Measurements from ENCODE around the gene TEPSIN. TPM values are rescaled to one million over a fixed set of nuclear protein-coding genes. Genes with fewer than 3 reads are reported as not detected.

The TEPSIN gene
- total and polyA plus RNA-seq, 12 donors = 3.1 to 144 (median 40.6) TPM

DNA sequence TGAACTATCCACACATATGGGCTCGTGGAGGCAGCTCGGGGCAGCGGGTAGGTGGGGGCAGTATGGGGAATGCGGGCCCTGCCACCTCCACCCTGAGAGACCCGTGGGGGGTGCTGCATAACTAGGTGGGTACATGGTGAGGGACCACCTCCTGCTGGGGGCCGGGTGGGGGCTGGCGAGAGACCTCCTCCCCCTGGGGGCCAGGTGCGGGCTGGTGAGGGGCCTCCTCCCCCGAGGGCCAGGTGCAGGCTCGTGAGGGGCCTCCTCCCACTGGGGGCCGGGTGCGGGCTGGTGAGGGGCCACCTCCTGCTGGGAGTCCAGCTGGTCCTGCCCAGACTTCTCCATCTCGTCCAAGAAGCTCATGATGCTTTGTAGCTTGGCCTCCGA lies 41.5 kb downstream of the TEPSIN start:
- Histone ChIP-seq H3K27ac (no peak overlapping the region), H3K27me3 (no peaks in the 10 kb centered on the region), H3K4me1 (replicated peaks in 1 of 2) (no peaks in the 10 kb centered on the region), H3K36me3 (replicated peaks in 1 of 2) (no peaks in the 10 kb centered on the region), H3K9me3 (replicated peaks in 1 of 3) (no peaks in the 10 kb centered on the region), H3K4me3 (no peak overlapping the region)
- intact Hi-C loops (cut with DNase I) = loop anchor here in 1 of 2 donors (5.0 kb wide), 1 partner anchor 55 kb away; no protein-coding TSS in a partner anchor
- TF ChIP-seq POLR2A (IDR thresholded peaks at IDR 0.05) (no peak), CTCF (IDR thresholded peaks at IDR 0.05) (no peak)
- 84% methylated on average over 14 of the region's 14 CpGs; no CpG with 5 or more reads in 2 of the 4 donors for WGBS, 4 donors
- DNase-seq = no peak

DNA sequence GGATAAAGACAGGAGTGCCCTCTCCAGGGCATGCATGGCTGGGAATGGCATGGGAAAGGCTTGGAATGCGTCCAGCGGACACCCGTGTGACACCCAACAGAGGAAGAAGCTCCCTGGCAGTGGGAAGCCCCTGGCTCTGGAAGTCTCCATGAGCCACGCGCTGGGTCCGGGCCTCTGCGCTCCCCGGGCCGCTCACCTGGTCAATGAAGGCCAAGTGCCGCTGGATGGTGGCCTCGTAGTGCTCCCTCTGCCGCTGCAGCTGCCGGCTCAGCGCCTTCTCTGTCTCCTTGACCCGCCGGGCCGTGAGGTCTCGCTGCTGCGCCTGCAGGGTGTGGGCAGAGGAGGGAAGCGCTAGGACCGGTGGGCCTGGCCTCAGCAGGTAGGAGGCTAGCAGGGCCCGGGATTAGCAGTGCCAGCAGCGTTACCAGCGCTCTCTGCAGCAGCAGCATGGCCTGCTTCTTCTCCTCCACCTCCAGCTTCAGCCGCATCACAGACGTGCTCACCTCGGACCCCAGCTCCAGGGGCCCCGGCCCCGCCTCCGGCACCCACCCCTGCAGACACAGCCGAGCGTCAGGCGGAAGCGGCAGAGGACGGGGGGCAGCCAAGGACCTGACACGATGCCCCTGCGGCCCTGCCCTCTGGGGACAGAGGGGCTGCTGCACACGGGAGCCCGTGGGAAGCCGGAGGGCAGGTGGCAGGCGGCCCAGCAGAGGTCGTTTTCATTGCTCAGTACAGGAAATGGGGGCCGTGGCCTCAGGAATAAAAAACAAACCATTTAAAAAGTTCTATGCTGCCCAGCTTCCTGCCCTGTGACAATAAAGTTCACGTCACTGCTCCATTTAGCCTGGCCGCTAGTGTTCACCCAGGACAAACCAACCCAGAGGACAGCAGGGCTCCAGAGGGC lies 42.1 kb downstream of the TEPSIN start:
- no peak overlapping the region for H3K4me3 ChIP-seq
- no peaks in the 10 kb centered on the region for H3K9me3 ChIP-seq (replicated peaks in 1 of 3)
- WGBS, 4 donors = 80 to 88% (median 82%) methylated on average over 8 to 45 of the region's 45 CpGs
- H3K36me3 ChIP-seq (replicated peaks in 1 of 2) = no peaks in the 10 kb centered on the region
- no peaks in the 10 kb centered on the region for H3K4me1 ChIP-seq (replicated peaks in 1 of 2)
- no peak overlapping the region for H3K27ac ChIP-seq
- no peak for TF ChIP-seq CTCF (IDR thresholded peaks at IDR 0.05)
- TF ChIP-seq POLR2A (IDR thresholded peaks at IDR 0.05) = no peak
- intact Hi-C loops (cut with DNase I) = loop anchor here in 1 of 2 donors (5.0 kb wide), 1 partner anchor 54 kb away; no protein-coding TSS in a partner anchor
- no peaks in the 10 kb centered on the region for H3K27me3 ChIP-seq
- peak in 2 of 7 donors; percentile 26 to 30 for DNase-seq

GRCh38 chr17:81195941-81196495 lies 42.8 kb downstream of the TEPSIN start:
- Histone ChIP-seq H3K9me3 (replicated peaks in 1 of 3) (no peaks in the 10 kb centered on the region), H3K36me3 (replicated peaks in 1 of 2) (no peaks in the 10 kb centered on the region), H3K4me1 (replicated peaks in 1 of 2) (no peaks in the 10 kb centered on the region), H3K4me3 (no peak overlapping the region), H3K27ac (no peak overlapping the region), H3K27me3 (no peaks in the 10 kb centered on the region)
- TF ChIP-seq POLR2A (IDR thresholded peaks at IDR 0.05) (no peak), CTCF (IDR thresholded peaks at IDR 0.05) (no peak)
- intact Hi-C loops (cut with DNase I) = loop anchor here in 1 of 2 donors (5.0 kb wide), 1 partner anchor 54 kb away; no protein-coding TSS in a partner anchor
- WGBS, 4 donors = 93 to 98% (median 95%) methylated on average over 4 to 14 of the region's 14 CpGs
- no peak for DNase-seq
